Gastroesophageal sphincter (tissue), 4 donors: ENCODE data around the gene ABCC2. TPM values are rescaled to one million over a fixed set of nuclear protein-coding genes. Genes with fewer than 3 reads are reported as not detected.

ENCODE experiments used
- ATAC-seq: fragments of 150-250 bp; one replicate; pipeline ENCODE4 v1.9.1; 2016; ENCODE audit warnings: mild to moderate bottlenecking, moderate library complexity
- H3K27ac ChIP-seq, 4 donors: fragments of 200-600 bp; sonication (generic) in 3 of 4; 1 replicate in 3 of 4; 2 replicates in 1 of 4; pipeline ENCODE4 v1.5.1; 2016 to 2019
- H3K27me3 ChIP-seq: fragments of 200-600 bp; sonication (generic); one replicate; pipeline ENCODE4 v1.5.1; 2019
- H3K36me3 ChIP-seq, 2 donors: fragments of 200-600 bp; sonication (generic); one replicate each; pipeline ENCODE4 v1.5.1; 2019; ENCODE audit warnings: control low read depth in 1 of 2
- H3K4me1 ChIP-seq, 3 donors: fragments of 200-600 bp; sonication (generic); 1 replicate in 2 of 3; 2 replicates in 1 of 3; pipeline ENCODE4 v1.5.1; 2016 to 2019; ENCODE audit warnings: control low read depth in 2 of 3
- H3K4me3 ChIP-seq, 2 donors: fragments of 200-600 bp; sonication (generic); one replicate each; pipeline ENCODE4 v1.5.1; 2019; ENCODE audit warnings: mild to moderate bottlenecking in 1 of 2, moderate library complexity in 1 of 2
- H3K9me3 ChIP-seq, 3 donors: fragments of 200-600 bp; sonication (generic); one replicate each; pipeline ENCODE4 v1.5.1; 2017 to 2019; ENCODE audit warnings: control low read depth in 2 of 3
- CTCF ChIP-seq, 4 experiments: fragments of 200-600 bp in 2 of 4; fragments of 450-650 bp in 2 of 4; sonication (generic) in 1 of 4; IDR thresholded peaks; one replicate each; pipeline ENCODE4 v1.5.1; 2017 to 2019; ENCODE audit warnings: antibody characterized with exemption in 4 of 4, mild to moderate bottlenecking in 2 of 4, moderate library complexity in 2 of 4
- EP300 ChIP-seq: sonication (generic); formaldehyde crosslinking; IDR thresholded peaks from one replicate; pipeline ENCODE4 v1.6.1; 2017; ENCODE audit warnings: antibody characterized with exemption, mild to moderate bottlenecking
- POLR2A ChIP-seq, 2 donors: fragments of 450-650 bp; IDR thresholded peaks; one replicate each; pipeline ENCODE4 v1.6.1; 2017; ENCODE audit warnings: antibody characterized with exemption in 2 of 2, mild to moderate bottlenecking in 2 of 2, moderate library complexity in 1 of 2
- POLR2AphosphoS5 ChIP-seq: sonication (generic); formaldehyde crosslinking; IDR thresholded peaks from one replicate; pipeline ENCODE4 v1.6.1; 2017; ENCODE audit warnings: antibody characterized with exemption
- WGBS, 2 donors: methylation state at CpG; one replicate each; pipeline ENCODE4 v1.1.5; 2018; ENCODE audit warnings: low coverage in 1 of 2; 5-methylcytosine and 5-hydroxymethylcytosine counted together
- total RNA-seq, 4 donors: library from RNA; depleted of rRNA; stranded (reverse); fragments of >200 nt; gene quantifications; one replicate each; pipeline ENCODE4 v1.1.0, GENCODE V29; 2016

Gene ABCC2
- total RNA-seq, 4 donors from 2014 or later: 0.46 to 1.5 (median 0.73) TPM

GRCh38 chr10:99754670-99755069 lies 27.8 kb upstream of the ABCC2 start:
- H3K36me3 ChIP-seq: peaks cover 11 to 98% of the 10 kb centered on the region in 2 donors
- TF ChIP-seq POLR2AphosphoS5 (no peak), CTCF (IDR thresholded peaks at IDR 0.05) (no peak), EP300 (no peak), POLR2A (IDR thresholded peaks at IDR 0.05) (no peak)
- ATAC-seq: no peak

GRCh38 chr10:99756159-99756558 lies 26.3 kb upstream of the ABCC2 start:
- H3K9me3 ChIP-seq: no peaks in the 10 kb centered on the region
- no peak overlapping the region for H3K4me3 ChIP-seq
- WGBS, 2 donors: 90 to 100% methylated on average over 1 of the region's 1 CpG
- peaks cover 11 to 98% of the 10 kb centered on the region in 2 donors for H3K36me3 ChIP-seq
- no peak for ATAC-seq
- H3K27me3 ChIP-seq: no peaks in the 10 kb centered on the region
- no peak overlapping the region for H3K27ac ChIP-seq
- H3K4me1 ChIP-seq: no peaks in the 10 kb centered on the region
- no peak for TF ChIP-seq CTCF (IDR thresholded peaks at IDR 0.05)
- TF ChIP-seq EP300: no peak
- TF ChIP-seq POLR2AphosphoS5: no peak
- no peak for TF ChIP-seq POLR2A (IDR thresholded peaks at IDR 0.05)

More at GRCh38 chr10:99754670-99755069, 27.8 kb upstream of the ABCC2 start:
- no peaks in the 10 kb centered on the region for H3K9me3 ChIP-seq
- H3K4me3 ChIP-seq: no peak overlapping the region
- no peaks in the 10 kb centered on the region for H3K27me3 ChIP-seq
- H3K27ac ChIP-seq: no peak overlapping the region
- WGBS, 2 donors: 82 to 100% methylated on average over 1 of the region's 1 CpG
- no peaks in the 10 kb centered on the region for H3K4me1 ChIP-seq

- H3K9me3 ChIP-seq: no peaks in the 10 kb centered on the region
- 65 to 83% methylated on average over 2 of the region's 2 CpGs for WGBS, 2 donors
- H3K27ac ChIP-seq: no peak overlapping the region
- H3K27me3 ChIP-seq: no peaks in the 10 kb centered on the region
- peaks cover 11 to 83% of the 10 kb centered on the region in 2 donors for H3K36me3 ChIP-seq
- no peaks in the 10 kb centered on the region for H3K4me1 ChIP-seq
- ATAC-seq: peak; percentile 60
- TF ChIP-seq POLR2AphosphoS5: no peak
- TF ChIP-seq EP300: no peak
- TF ChIP-seq CTCF (IDR thresholded peaks at IDR 0.05): no peak
- TF ChIP-seq POLR2A (IDR thresholded peaks at IDR 0.05): no peak
- H3K4me3 ChIP-seq: no peak overlapping the region
Measured at GRCh38 chr10:99758211-99758891, 24.1 kb upstream of the ABCC2 start.

- Histone ChIP-seq H3K27me3 (no peaks in the 10 kb centered on the region), H3K9me3 (no peaks in the 10 kb centered on the region), H3K4me1 (no peaks in the 10 kb centered on the region), H3K36me3 (peaks cover 10 to 63% of the 10 kb centered on the region in 2 donors), H3K4me3 (no peak overlapping the region), H3K27ac (no peak overlapping the region)
- TF ChIP-seq POLR2A (IDR thresholded peaks at IDR 0.05): no peak
- no peak for TF ChIP-seq POLR2AphosphoS5
- no peak for TF ChIP-seq EP300
- TF ChIP-seq CTCF (IDR thresholded peaks at IDR 0.05): no peak
- WGBS, 2 donors: no CpG with 5 or more reads among the region's 1 CpG
- ATAC-seq: no peak
Measured at GRCh38 chr10:99760321-99760720, 22.1 kb upstream of the ABCC2 start.

- H3K9me3 ChIP-seq: no peaks in the 10 kb centered on the region
- no peaks in the 10 kb centered on the region for H3K27me3 ChIP-seq
- ATAC-seq: no peak
- H3K27ac ChIP-seq: no peak overlapping the region
- H3K4me1 ChIP-seq: no peaks in the 10 kb centered on the region
- peaks cover 0 to 52% of the 10 kb centered on the region in 2 donors for H3K36me3 ChIP-seq
- no peak for TF ChIP-seq POLR2AphosphoS5
- TF ChIP-seq POLR2A (IDR thresholded peaks at IDR 0.05): no peak
- TF ChIP-seq CTCF (IDR thresholded peaks at IDR 0.05): no peak
- TF ChIP-seq EP300: no peak
- no peak overlapping the region for H3K4me3 ChIP-seq
Measured at GRCh38 chr10:99761365-99761764, 21.1 kb upstream of the ABCC2 start.
